ENCODE measurements around the gene CACHD1. TPM values are rescaled to one million over a fixed set of nuclear protein-coding genes. Genes with fewer than 3 reads are reported as not detected.
A peak's percentile ranks its signal among the peaks of the same experiment; 100 is the strongest.

CACHD1 gene
- total RNA-seq, 4 donors from 2014 or later = 2.2 to 3.6 (median 2.9) TPM

GRCh38 chr1:64663668-64664067, 193.7 kb downstream of the CACHD1 start:
- DNase-seq (no peak), ATAC-seq (no peak)
- no peak overlapping the region for H3K4me3 ChIP-seq
- TF ChIP-seq POLR2A (IDR thresholded peaks at IDR 0.05) (no peak), CTCF (IDR thresholded peaks at IDR 0.05 in 4 of 5, conservative IDR thresholded peaks at IDR 0.05 in 1 of 5) (no peak)
- no peaks in the 10 kb centered on the region for H3K27me3 ChIP-seq
- no peak overlapping the region for H3K27ac ChIP-seq
- no peaks in the 10 kb centered on the region for H3K4me1 ChIP-seq
- intact Hi-C loops (cut with DNase I; ENCODE audit: low total_unique reads) (no loop called here), in situ Hi-C loops (cut with MboI; ENCODE audit: low sequenced_read_pairs in 4 of 4) (loop anchor here in 2 of 4 donors (25.0 kb wide), 1 partner anchor 201 kb away; the partner anchor contains the start of gene CACHD1 (in 2 of the 2))
- no peaks in the 10 kb centered on the region for H3K9me3 ChIP-seq
- H3K36me3 ChIP-seq = no peaks in the 10 kb centered on the region

DNA sequence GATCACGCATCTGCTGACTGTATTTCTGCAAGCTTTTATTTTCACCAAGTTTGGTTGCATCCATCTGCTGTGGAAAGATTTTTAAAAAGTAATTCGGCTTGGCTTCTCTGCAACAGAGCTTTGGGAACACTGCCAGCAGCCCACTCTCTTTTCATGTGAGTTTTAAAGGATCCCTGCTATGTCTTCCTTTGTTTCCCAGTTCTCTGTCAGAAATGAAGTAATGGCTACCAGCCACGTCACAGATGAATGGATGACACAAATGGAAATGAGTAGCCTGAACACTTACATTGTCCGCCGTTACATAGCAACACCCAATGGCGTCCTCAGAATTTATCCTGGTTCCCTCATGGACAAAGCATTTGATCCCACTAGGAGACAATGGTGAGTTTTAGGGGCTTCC, 194.4 kb downstream of the CACHD1 start:
- H3K27me3 ChIP-seq = no peaks in the 10 kb centered on the region
- intact Hi-C loops (cut with DNase I; ENCODE audit: low total_unique reads) = no loop called here
- ATAC-seq = no peak

GRCh38 chr1:64669098-64669675, 199.3 kb downstream of the CACHD1 start:
- Histone ChIP-seq H3K4me3 (no peak overlapping the region), H3K9me3 (no peaks in the 10 kb centered on the region), H3K4me1 (no peaks in the 10 kb centered on the region), H3K27ac (no peak overlapping the region), H3K36me3 (no peaks in the 10 kb centered on the region), H3K27me3 (no peaks in the 10 kb centered on the region)
- TF ChIP-seq CTCF (IDR thresholded peaks at IDR 0.05 in 4 of 5, conservative IDR thresholded peaks at IDR 0.05 in 1 of 5) (no peak), POLR2A (IDR thresholded peaks at IDR 0.05) (no peak)
- no peak for DNase-seq
- intact Hi-C loops (cut with DNase I; ENCODE audit: low total_unique reads) = no loop called here
- in situ Hi-C loops (cut with MboI; ENCODE audit: low sequenced_read_pairs in 4 of 4) = loop anchor here in 2 of 4 donors (25.0 kb wide), 1 partner anchor 207 kb away; the partner anchor contains the start of gene CACHD1 (in 2 of the 2)
- no peak for ATAC-seq

More for the DNA sequence above, 194.4 kb downstream of the CACHD1 start:
- in situ Hi-C loops (cut with MboI; ENCODE audit: low sequenced_read_pairs in 4 of 4) = loop anchor here in 2 of 4 donors (25.0 kb wide), 1 partner anchor 202 kb away; the partner anchor contains the start of gene CACHD1 (in 2 of the 2)
- Histone ChIP-seq H3K4me1 (no peaks in the 10 kb centered on the region), H3K27ac (no peak overlapping the region), H3K36me3 (no peaks in the 10 kb centered on the region), H3K9me3 (no peaks in the 10 kb centered on the region), H3K4me3 (no peak overlapping the region)
- DNase-seq = no peak
- TF ChIP-seq CTCF (IDR thresholded peaks at IDR 0.05 in 4 of 5, conservative IDR thresholded peaks at IDR 0.05 in 1 of 5) = no peak
- TF ChIP-seq POLR2A (IDR thresholded peaks at IDR 0.05) = no peak

GRCh38 chr1:64675718-64676345, 205.9 kb downstream of the CACHD1 start:
- in situ Hi-C loops (cut with MboI; ENCODE audit: low sequenced_read_pairs in 4 of 4) = loop anchor here (10.0 to 25.0 kb wide), 3 partner anchors 211 to 414 kb away; no protein-coding TSS in a partner anchor
- DNase-seq = no peak
- Histone ChIP-seq H3K4me1 (peaks cover under 1 to 6% of the 10 kb centered on the region in 2 donors), H3K36me3 (no peaks in the 10 kb centered on the region), H3K4me3 (no peak overlapping the region), H3K9me3 (no peaks in the 10 kb centered on the region), H3K27ac (no peak overlapping the region), H3K27me3 (no peaks in the 10 kb centered on the region)
- ATAC-seq = no peak
- TF ChIP-seq CTCF (IDR thresholded peaks at IDR 0.05 in 4 of 5, conservative IDR thresholded peaks at IDR 0.05 in 1 of 5) (peak in 4 of 5 experiments; percentile 7 to 70 (median 34)), POLR2A (IDR thresholded peaks at IDR 0.05) (no peak)
- intact Hi-C loops (cut with DNase I; ENCODE audit: low total_unique reads) = loop anchor here (2.0 to 5.0 kb wide), 2 partner anchors 204 to 407 kb away; partner anchors contain the start of gene CACHD1

All from gastrocnemius medialis (tissue), 4 donors.